GDM1 (cell line): ENCODE results near the gene PIK3CD.

ENCODE experiments used
- DNase-seq: peaks from one replicate; lab custom pipeline; 2025; lab: John Stamatoyannopoulos, UW

PIK3CD gene

GRCh38 chr1:9719978-9720722, 68.6 kb downstream of the PIK3CD start:
- no peak for DNase-seq

DNA sequence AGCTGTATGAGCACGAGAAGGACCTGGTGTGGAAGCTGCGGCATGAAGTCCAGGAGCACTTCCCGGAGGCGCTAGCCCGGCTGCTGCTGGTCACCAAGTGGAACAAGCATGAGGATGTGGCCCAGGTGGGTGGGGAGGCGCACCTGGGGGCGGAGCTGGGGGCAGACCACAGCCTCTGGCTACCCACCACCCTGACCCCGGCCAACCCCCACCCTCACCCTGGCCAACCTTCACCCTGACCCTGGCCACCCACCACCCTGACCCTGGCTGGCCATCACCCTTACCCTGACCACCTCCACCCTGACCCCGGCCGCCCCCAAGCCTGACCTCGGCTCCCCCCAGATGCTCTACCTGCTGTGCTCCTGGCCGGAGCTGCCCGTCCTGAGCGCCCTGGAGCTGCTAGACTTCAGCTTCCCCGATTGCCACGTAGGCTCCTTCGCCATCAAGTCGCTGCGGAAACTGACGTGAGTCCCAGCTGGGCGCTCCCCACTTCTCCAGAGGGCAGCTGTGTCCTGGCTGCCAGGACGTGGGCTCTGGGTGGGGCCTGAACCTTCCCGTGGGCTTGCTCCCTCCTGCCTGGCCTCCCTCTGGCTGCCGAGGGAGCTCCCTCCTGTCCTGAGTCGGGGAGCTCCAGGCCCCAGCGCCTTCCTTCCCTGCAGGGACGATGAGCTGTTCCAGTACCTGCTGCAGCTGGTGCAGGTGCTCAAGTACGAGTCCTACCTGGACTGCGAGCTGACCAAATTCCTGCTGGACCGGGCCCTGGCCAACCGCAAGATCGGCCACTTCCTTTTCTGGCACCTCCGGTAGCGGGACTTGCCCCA, 69.5 kb downstream of the PIK3CD start:
- no peak for DNase-seq

DNA sequence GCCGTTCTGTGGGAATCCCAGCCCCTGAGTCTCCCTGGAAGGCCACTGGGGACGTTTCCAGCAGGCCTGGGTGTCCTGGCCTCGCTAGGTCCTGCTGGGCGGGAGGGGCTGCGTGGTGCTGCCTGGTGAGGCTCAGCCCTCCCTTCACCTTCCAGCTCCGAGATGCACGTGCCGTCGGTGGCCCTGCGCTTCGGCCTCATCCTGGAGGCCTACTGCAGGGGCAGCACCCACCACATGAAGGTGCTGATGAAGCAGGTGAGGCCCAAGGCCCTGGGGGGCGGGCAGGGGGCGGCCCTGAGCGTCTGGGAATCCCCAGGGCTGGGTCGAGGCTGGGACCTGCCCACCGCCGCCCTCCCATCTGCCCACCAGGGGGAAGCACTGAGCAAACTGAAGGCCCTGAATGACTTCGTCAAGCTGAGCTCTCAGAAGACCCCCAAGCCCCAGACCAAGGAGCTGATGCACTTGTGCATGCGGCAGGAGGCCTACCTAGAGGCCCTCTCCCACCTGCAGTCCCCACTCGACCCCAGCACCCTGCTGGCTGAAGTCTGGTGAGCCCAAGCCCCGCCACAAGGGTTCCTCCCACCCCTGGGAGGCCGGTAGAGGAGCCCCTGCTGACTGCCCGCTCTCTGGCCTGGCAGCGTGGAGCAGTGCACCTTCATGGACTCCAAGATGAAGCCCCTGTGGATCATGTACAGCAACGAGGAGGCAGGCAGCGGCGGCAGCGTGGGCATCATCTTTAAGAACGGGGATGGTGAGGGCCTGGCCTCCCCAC, 70.3 kb downstream of the PIK3CD start:
- DNase-seq = no peak

DNA sequence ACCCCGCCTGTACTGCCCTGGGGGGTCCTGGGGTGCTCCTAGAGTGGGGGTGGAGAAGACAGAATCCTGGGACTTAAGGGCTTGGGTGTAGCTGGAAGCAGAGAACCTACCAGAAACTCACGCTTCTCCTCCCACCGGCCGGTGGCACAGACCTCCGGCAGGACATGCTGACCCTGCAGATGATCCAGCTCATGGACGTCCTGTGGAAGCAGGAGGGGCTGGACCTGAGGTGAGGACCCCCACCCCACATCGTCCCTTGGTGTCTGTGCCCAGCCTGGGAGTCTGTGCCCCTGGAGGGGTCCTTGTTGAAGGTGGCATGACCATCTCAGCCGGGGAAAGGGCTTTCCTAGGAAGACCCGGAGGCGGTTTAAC, 70.8 kb downstream of the PIK3CD start:
- no peak for DNase-seq

GRCh38 chr1:9723068-9723805, 71.7 kb downstream of the PIK3CD start:
- DNase-seq = no peak

GRCh38 chr1:9723926-9724325, 72.4 kb downstream of the PIK3CD start:
- DNase-seq = no peak

DNA sequence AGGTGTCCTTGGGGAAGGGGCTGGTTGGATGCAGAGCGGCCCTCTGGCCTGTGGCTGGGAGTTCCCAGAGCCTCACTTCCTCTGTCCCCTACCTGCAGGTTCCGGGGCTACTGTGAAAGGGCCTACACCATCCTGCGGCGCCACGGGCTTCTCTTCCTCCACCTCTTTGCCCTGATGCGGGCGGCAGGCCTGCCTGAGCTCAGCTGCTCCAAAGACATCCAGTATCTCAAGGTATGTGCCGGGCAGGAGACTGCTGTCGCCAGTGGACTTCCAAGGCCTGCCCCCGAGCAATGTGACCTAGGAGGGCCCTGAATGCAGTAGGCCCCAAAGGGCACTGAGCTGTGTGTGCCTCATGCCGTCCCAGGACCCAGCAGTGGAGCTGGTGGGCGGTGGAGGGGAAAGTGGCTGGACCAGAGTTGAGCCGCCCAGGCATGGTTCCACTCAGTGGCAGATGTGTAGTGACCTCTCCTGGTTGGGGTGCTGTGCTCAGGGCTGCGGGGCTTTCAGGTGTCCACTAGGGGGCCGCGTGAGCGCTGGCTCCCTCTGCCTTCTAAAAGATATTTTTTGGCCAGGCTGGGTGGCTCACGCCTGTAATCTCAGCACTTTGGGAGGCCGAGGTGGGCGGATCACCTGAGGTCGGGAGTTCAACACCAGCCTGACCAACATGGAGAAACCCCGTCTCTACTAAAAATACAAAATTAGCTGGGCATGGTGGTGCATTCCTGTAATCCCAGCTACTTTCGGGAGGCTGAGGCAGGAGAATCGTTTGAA, 73.4 kb downstream of the PIK3CD start:
- peak; percentile 51 for DNase-seq

GRCh38 chr1:9726406-9726805, 74.9 kb downstream of the PIK3CD start:
- no peak for DNase-seq

GRCh38 chr1:9726905-9727595, 75.5 kb downstream of the PIK3CD start:
- DNase-seq = no peak

- DNase-seq = no peak
These were observed 77.1 kb downstream of the PIK3CD start for GRCh38 chr1:9728451-9729295.

DNA sequence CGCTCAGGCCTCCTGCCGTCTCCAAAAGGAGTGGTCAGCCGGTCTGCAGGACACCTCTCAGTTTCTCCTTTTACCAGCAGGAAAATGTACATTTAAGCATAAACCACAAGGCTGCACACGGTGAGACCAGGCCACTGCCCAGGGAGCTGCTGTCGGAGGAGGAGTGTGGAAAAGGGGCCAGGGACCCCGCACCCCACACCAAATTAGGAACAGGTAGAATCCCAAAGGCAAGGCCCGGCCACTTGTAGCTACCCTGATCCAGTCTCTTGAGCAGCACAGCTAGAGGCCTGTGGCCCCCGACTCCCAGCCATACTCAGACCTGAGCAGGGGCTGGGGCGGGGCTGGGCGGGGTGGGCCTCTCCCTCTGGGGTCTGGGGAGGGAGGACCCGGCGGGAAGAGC, 78.0 kb downstream of the PIK3CD start:
- no peak for DNase-seq

- no peak for DNase-seq
These were observed 78.8 kb downstream of the PIK3CD start for GRCh38 chr1:9730096-9730901.

GRCh38 chr1:9731051-9731537, 79.6 kb downstream of the PIK3CD start:
- no peak for DNase-seq

DNA sequence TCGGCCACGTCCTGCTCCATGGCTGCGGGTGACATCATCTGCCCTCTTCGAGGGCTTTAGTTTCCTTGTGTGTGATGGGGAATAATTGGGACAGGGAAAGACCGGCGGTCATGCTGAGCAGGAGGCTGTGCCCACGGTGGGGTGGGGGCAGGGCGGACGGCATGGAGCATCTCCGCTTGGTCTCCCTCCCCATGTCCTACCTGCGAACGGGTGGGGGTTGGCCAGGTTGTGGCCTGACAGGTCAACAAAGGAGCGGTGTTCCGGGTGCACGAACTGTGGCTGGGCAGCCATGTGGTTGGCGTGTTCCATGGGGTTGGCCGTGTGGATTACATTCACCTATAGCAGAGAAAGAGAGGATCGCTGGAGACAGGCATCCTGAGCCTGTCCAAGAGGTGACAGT, 80.0 kb downstream of the PIK3CD start:
- no peak for DNase-seq

DNA sequence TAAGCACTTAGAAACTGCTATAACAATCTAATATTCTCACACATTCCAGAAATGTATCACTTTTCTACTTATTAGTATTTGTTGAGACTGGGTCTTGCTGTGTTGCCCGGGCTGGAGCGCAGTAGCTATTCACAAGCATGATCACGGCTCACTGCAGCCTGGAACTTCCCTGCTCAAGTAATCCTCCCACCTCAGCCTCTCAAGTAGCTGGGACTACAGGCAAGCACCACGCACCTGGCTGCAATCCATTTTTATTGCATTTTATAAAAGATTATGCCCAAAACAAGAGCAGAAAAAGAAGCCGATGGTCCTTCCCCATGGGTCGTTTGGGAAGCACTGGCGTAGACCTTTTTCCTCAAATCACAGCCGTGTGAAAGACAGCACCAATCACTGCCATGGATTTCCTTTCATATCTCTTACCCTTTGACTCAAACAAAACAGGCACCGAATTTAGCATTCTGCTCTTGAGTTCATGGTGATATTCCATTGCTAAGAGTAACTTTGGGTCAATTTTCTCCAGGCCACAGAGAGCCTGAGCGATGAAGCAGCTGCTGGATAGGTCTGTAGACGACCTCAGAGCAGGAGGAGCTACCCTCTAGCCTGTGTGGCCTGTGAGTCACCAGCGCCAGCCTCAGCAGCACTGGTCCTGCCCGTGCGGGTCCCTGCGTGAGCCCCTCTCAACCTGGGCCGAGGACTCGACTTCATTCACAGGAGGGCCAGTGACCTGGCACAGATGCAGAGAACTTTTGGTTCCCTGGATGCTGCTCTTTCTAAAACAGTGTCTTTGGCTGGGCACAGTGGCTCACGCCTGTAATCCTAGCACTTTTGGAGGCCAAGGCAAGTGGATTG, 80.8 kb downstream of the PIK3CD start:
- DNase-seq = no peak

DNA sequence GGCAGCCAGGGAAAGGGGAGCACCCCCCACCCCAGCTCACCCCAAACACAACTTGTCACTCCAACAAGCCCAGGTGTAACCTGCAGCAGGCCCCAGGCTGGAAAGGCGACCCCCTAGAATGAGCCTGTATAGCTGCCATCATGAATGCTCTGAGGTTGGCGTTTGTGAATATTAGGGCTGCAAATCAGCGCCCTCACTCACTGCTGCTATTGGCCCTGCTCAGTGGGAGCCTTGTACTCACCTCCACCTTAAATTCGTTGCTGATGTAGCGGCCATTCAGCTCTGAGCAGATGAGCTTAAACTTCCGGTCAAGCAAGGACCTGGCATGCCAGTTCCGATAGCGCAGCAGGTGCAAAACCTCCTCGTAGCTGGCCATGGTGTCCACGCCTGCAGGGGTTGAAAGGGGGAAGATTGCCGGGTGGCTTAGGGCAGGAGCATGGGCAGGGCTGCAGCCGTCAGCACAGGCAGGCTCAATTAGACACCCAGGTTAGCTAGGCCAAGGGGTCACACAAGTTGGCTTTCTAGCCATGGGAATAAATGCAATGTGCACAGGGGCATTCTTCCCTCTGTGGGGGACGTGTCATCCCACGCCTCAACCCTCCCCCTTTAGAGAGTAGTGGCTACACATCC, 81.7 kb downstream of the PIK3CD start:
- no peak for DNase-seq

DNA sequence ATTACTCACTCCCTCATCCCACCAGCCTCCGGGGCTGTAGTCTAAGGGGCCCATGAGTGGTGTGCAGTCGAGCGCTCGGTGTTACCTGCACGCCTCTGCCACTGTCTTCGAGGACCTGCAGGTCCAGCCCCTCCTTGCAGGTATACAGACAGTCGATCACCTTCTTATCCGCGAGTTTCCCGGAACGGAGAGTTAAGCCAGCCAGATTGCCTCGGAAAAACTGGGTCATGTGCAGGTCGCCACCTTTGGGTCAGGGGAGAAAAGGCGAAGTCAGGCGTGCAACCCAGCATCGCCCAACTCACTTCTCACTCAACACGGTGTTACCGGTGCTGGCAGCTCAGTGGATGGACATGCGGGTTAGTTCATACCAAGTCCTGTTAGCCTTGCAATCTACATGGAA, 84.3 kb downstream of the PIK3CD start:
- DNase-seq = no peak
